ENCODE results near the gene CUL2. TPM values are rescaled to one million over a fixed set of nuclear protein-coding genes. Genes with fewer than 3 reads are reported as not detected.

The CUL2 gene
- total and polyA plus RNA-seq, 2 experiments from 2014 or later, result 25.8 to 34.4 TPM

DNA sequence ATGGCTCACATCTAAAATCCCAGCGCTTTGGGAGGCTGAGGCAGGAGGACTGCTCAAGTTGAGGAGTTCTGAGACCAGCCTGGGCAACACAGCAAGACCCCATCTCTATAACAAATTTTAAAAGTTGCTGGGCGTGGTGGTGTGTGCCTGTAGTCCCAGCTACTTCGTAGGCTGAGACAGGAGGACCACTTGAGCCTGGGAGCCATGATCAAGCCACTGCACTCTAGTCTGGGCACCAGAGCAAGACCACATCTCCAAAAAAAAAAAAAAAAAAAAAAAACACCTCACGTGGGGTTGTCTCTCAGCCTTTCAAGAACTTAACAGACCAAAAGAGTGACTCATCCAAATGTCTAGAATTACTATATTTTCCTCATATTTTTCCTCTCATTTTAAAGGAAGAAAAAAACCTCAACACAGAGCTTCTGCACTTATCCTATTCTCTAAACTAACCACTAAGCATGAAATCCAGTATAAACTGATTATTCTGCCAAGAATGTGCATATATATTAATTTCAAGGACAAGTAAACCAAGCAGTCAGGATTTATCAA, 46.3 kb downstream of the CUL2 start:
- H3K9me2 ChIP-seq (replicated peaks; ENCODE audit: insufficient read depth), result no peaks in the 10 kb centered on the region
- peaks cover 4% of the 10 kb centered on the region for H3K4me1 ChIP-seq (ENCODE audit: insufficient read depth)
- no peaks in the 10 kb centered on the region for H3K79me2 ChIP-seq
- no peak overlapping the region for H3K4me3 ChIP-seq
- H3K36me3 ChIP-seq (replicated peaks; ENCODE audit: insufficient read depth, low read depth), result peaks cover 4% of the 10 kb centered on the region
- no peaks in the 10 kb centered on the region for H3K9me3 ChIP-seq (ENCODE audit: low read depth)
- no peaks in the 10 kb centered on the region for H3K27me3 ChIP-seq
- peak overlapping the region; percentile 57 for H3K27ac ChIP-seq
- TF ChIP-seq EZH2 (IDR thresholded peaks at IDR 0.05; ENCODE audit: borderline replicate concordance) (no peak), EZH2phosphoT487 (IDR thresholded peaks at IDR 0.05; ENCODE audit: low read depth, severe bottlenecking, unreplicated experiment) (no peak)
- TF ChIP-seq, protein P1, sequence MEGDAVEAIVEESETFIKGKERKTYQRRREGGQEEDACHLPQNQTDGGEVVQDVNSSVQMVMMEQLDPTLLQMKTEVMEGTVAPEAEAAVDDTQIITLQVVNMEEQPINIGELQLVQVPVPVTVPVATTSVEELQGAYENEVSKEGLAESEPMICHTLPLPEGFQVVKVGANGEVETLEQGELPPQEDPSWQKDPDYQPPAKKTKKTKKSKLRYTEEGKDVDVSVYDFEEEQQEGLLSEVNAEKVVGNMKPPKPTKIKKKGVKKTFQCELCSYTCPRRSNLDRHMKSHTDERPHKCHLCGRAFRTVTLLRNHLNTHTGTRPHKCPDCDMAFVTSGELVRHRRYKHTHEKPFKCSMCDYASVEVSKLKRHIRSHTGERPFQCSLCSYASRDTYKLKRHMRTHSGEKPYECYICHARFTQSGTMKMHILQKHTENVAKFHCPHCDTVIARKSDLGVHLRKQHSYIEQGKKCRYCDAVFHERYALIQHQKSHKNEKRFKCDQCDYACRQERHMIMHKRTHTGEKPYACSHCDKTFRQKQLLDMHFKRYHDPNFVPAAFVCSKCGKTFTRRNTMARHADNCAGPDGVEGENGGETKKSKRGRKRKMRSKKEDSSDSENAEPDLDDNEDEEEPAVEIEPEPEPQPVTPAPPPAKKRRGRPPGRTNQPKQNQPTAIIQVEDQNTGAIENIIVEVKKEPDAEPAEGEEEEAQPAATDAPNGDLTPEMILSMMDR (IDR thresholded peaks at IDR 0.05; ENCODE audit: poor library complexity), result no peak
- WGBS (ENCODE audit: low lambda C conversion rate, missing lambda C conversion rate), result 89% methylated on average over 4 of the region's 4 CpGs
- H3K4me2 ChIP-seq, result no peak overlapping the region
- peaks cover 2% of the 10 kb centered on the region for H4K20me1 ChIP-seq (ENCODE audit: insufficient read depth, poor library complexity, severe bottlenecking)
- no peak for DNase-seq (ENCODE audit: low spot score)
- no peak overlapping the region for H2AFZ ChIP-seq

DNA sequence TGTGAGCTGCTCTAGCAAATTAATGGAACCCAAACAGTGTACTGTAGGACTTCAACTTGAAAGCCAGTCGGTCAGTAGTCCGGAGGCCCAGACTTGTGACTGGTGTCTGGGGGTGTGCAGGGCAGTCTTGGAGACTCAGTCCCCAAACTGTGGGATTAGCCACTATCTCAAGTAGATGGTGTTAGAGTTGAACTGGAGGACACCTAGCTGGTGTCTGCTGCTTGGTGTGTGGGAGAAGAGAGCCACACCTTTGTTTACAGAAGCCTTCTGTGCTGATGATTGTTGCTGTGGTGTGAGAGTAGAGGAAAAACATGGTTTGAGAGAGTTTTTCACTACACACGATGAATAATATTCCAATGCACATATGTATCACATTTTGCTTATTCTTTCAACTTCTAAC, 47.4 kb downstream of the CUL2 start:
- H3K4me3 ChIP-seq, result no peak overlapping the region
- TF ChIP-seq EZH2phosphoT487 (IDR thresholded peaks at IDR 0.05; ENCODE audit: low read depth, severe bottlenecking, unreplicated experiment), result no peak
- TF ChIP-seq, protein P1 (IDR thresholded peaks at IDR 0.05; ENCODE audit: poor library complexity), result no peak
- TF ChIP-seq EZH2 (IDR thresholded peaks at IDR 0.05; ENCODE audit: borderline replicate concordance), result no peak
- H3K9me3 ChIP-seq (ENCODE audit: low read depth), result no peaks in the 10 kb centered on the region
- H3K36me3 ChIP-seq (replicated peaks; ENCODE audit: insufficient read depth, low read depth), result peaks cover 4% of the 10 kb centered on the region
- no peaks in the 10 kb centered on the region for H3K79me2 ChIP-seq
- peak overlapping the region; percentile 57 for H3K27ac ChIP-seq
- peaks cover 2% of the 10 kb centered on the region for H4K20me1 ChIP-seq (ENCODE audit: insufficient read depth, poor library complexity, severe bottlenecking)
- WGBS (ENCODE audit: low lambda C conversion rate, missing lambda C conversion rate), result 87% methylated on average over 3 of the region's 3 CpGs
- no peak overlapping the region for H3K4me2 ChIP-seq
- no peaks in the 10 kb centered on the region for H3K27me3 ChIP-seq
- DNase-seq (ENCODE audit: low spot score), result peak; percentile 11
- no peaks in the 10 kb centered on the region for H3K9me2 ChIP-seq (replicated peaks; ENCODE audit: insufficient read depth)
- H2AFZ ChIP-seq, result no peak overlapping the region
- H3K4me1 ChIP-seq (ENCODE audit: insufficient read depth), result peaks cover 4% of the 10 kb centered on the region

DNA sequence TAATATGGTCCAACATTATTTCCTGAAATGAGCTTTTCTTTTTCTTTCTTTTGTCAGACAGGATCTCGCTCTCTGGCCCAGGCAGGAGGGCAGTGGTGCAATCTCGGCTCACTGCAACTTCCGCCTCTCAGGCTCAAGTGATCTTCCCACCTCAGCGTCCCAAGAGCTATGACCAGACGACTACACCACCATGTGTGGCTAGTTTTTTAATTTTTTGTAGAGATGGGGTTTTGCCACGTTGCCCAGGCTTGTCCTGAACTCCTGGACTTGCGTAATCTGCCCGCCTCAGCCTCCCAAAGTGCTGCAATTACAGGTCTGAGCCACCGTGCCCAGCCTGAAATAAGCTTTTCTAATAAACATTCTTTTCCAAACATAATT, 48.6 kb downstream of the CUL2 start:
- Histone ChIP-seq H3K79me2 (no peaks in the 10 kb centered on the region), H3K4me3 (no peak overlapping the region), H3K27ac (no peak overlapping the region), H3K36me3 (replicated peaks; ENCODE audit: insufficient read depth, low read depth) (peaks cover 4% of the 10 kb centered on the region), H2AFZ (no peak overlapping the region), H3K9me3 (ENCODE audit: low read depth) (no peaks in the 10 kb centered on the region), H3K4me2 (no peak overlapping the region), H3K27me3 (no peaks in the 10 kb centered on the region), H3K4me1 (ENCODE audit: insufficient read depth) (peaks cover 4% of the 10 kb centered on the region), H3K9me2 (replicated peaks; ENCODE audit: insufficient read depth) (no peaks in the 10 kb centered on the region), H4K20me1 (ENCODE audit: insufficient read depth, poor library complexity, severe bottlenecking) (peaks cover 2% of the 10 kb centered on the region)
- no peak for DNase-seq (ENCODE audit: low spot score)
- WGBS (ENCODE audit: low lambda C conversion rate, missing lambda C conversion rate), result 85% methylated on average over 9 of the region's 9 CpGs
- TF ChIP-seq, protein P1 (IDR thresholded peaks at IDR 0.05; ENCODE audit: poor library complexity), result no peak
- no peak for TF ChIP-seq EZH2phosphoT487 (IDR thresholded peaks at IDR 0.05; ENCODE audit: low read depth, severe bottlenecking, unreplicated experiment)
- TF ChIP-seq EZH2 (IDR thresholded peaks at IDR 0.05; ENCODE audit: borderline replicate concordance), result no peak

Measured in hepatocyte (in vitro differentiated cells).